OCI-LY1 (cell line): ENCODE measurements around the gene TNC.

ENCODE experiments used
- H2AFZ ChIP-seq: fragments of 200-600 bp; sonication (generic), shearing (Covaris generic); 2 replicates; pipeline ENCODE4 v1.6.0; 2014; ENCODE audit warnings: antibody characterized with exemption, mild to moderate bottlenecking, low read length
- H3F3A ChIP-seq: fragments of 200-600 bp; sonication (generic), shearing (Covaris generic); 2 replicates; pipeline ENCODE4 v1.6.0; 2014; ENCODE audit warnings: mild to moderate bottlenecking, antibody characterized with exemption, low read length, moderate library complexity; ENCODE audit not compliant: insufficient read depth
- H3K27ac ChIP-seq: fragments of 200-600 bp; sonication (generic); 2 replicates; pipeline ENCODE4 v1.5.1; 2014; ENCODE audit warnings: low read length, mixed run types, mild to moderate bottlenecking, low read depth; ENCODE audit not compliant: poor library complexity, severe bottlenecking
- H3K27me3 ChIP-seq: fragments of 200-600 bp; sonication (generic); 2 replicates; pipeline ENCODE4 v1.6.0; 2014; ENCODE audit warnings: antibody characterized with exemption, mild to moderate bottlenecking, low read length, moderate library complexity; ENCODE audit not compliant: insufficient read depth
- H3K36me3 ChIP-seq: fragments of 200-600 bp; sonication (generic); 2 replicates; pipeline ENCODE4 v1.6.1; 2014; ENCODE audit warnings: mild to moderate bottlenecking, antibody characterized with exemption, low read length, moderate library complexity, mixed read lengths; ENCODE audit not compliant: insufficient read depth
- H3K4me1 ChIP-seq: fragments of 200-600 bp; sonication (generic); 2 replicates; pipeline ENCODE4 v1.5.1; 2014; ENCODE audit warnings: mild to moderate bottlenecking, low read length, moderate library complexity; ENCODE audit not compliant: insufficient read depth, severe bottlenecking
- H3K4me2 ChIP-seq: fragments of 200-600 bp; sonication (generic), shearing (Covaris generic); 2 replicates; pipeline ENCODE4 v1.6.1; 2014; ENCODE audit warnings: low read length
- H3K4me3 ChIP-seq: fragments of 200-600 bp; sonication (generic); 2 replicates; pipeline ENCODE4 v1.5.1; 2014; ENCODE audit warnings: low read length, low read depth, mild to moderate bottlenecking, mixed read lengths; ENCODE audit not compliant: poor library complexity, severe bottlenecking
- H3K79me2 ChIP-seq: fragments of 200-600 bp; shearing (Covaris generic); 2 replicates; pipeline ENCODE4 v1.6.1; 2016; ENCODE audit warnings: mixed run types, low read length, mixed read lengths; ENCODE audit not compliant: insufficient read depth
- H3K9ac ChIP-seq: fragments of 200-600 bp; sonication (generic), shearing (Covaris generic); 2 replicates; pipeline ENCODE4 v1.6.1; 2014; ENCODE audit warnings: mild to moderate bottlenecking, low read length, mixed read lengths
- H3K9me2 ChIP-seq: fragments of 200-600 bp; sonication (generic), shearing (Covaris generic); 2 replicates; pipeline ENCODE4 v1.6.1; 2014; ENCODE audit warnings: low read depth, mild to moderate bottlenecking, low read length, mixed read lengths
- H3K9me3 ChIP-seq: fragments of 200-600 bp; shearing (Covaris generic); 2 replicates; pipeline ENCODE4 v1.6.1; 2014; ENCODE audit warnings: low read length, mixed read lengths
- H4K20me1 ChIP-seq: fragments of 200-600 bp; sonication (generic), shearing (Covaris generic); 2 replicates; pipeline ENCODE4 v1.6.0; 2016; ENCODE audit warnings: mild to moderate bottlenecking, low read length; ENCODE audit not compliant: insufficient read depth
- EZH2 ChIP-seq: fragments of 200-600 bp; sonication (generic), shearing (Covaris generic); IDR thresholded peaks from 2 replicates; pipeline ENCODE4 v1.8.0; 2017; ENCODE audit warnings: borderline replicate concordance, mixed run types, mild to moderate bottlenecking, antibody characterized with exemption, low read length, moderate library complexity, mixed read lengths
- TF ChIP-seq, protein P1 (sequence below): fragments of 200-600 bp; sonication (generic), shearing (Covaris generic); IDR thresholded peaks from 2 replicates; pipeline ENCODE4 v1.5.1; 2017; ENCODE audit warnings: mild to moderate bottlenecking, antibody characterized with exemption, low read length, moderate library complexity, mixed read lengths

Gene TNC

DNA sequence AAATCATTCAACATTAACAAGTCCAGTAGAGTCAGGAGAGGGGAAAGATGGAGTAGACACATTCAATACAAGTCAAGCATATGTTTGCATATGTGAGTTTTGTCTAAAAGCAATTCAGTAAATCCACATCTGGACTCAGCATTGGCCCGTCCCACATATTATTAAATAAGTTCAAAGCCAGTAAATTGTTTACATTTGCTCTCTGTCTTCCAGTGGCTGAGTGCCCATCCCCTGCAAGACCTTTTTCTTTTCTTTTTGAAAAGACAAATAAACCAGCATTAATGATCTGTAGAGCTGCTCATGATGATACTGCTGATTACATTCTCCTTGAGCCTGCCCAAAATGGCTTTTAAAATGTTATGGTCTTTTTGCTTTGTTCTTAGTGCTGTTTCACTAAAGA is 71.1 kb downstream of the TNC start:
- no peaks in the 10 kb centered on the region for H3K79me2 ChIP-seq

DNA sequence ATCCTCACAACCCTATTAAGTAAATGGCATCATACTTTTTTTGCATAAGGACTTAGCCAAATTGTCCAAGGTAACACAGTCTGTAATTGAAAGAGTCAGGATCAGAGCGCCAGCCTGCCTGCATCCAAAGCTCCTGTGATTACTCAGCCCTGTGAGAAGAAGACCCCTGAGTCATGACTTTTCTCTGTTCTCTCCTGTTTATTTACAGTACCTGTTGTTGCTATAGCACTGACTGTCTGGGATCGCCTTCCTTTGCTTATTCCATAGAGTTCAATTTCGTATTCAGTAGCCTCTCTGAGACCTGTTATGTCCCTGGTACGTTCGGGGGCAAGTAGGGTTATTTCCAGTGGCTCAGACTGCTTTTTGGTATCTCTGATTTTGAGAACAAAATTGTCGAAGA is 71.8 kb downstream of the TNC start:
- H2AFZ ChIP-seq: no peak overlapping the region
- no peak overlapping the region for H3K27ac ChIP-seq
- H3K36me3 ChIP-seq: no peaks in the 10 kb centered on the region
- no peaks in the 10 kb centered on the region for H3K79me2 ChIP-seq
- no peak overlapping the region for H3K9ac ChIP-seq
- peaks cover 4% of the 10 kb centered on the region; the same call in 1 of the 2 replicates for H3K27me3 ChIP-seq
- TF ChIP-seq, protein P1, sequence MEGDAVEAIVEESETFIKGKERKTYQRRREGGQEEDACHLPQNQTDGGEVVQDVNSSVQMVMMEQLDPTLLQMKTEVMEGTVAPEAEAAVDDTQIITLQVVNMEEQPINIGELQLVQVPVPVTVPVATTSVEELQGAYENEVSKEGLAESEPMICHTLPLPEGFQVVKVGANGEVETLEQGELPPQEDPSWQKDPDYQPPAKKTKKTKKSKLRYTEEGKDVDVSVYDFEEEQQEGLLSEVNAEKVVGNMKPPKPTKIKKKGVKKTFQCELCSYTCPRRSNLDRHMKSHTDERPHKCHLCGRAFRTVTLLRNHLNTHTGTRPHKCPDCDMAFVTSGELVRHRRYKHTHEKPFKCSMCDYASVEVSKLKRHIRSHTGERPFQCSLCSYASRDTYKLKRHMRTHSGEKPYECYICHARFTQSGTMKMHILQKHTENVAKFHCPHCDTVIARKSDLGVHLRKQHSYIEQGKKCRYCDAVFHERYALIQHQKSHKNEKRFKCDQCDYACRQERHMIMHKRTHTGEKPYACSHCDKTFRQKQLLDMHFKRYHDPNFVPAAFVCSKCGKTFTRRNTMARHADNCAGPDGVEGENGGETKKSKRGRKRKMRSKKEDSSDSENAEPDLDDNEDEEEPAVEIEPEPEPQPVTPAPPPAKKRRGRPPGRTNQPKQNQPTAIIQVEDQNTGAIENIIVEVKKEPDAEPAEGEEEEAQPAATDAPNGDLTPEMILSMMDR: no peak
- TF ChIP-seq EZH2: no peak
- H4K20me1 ChIP-seq: no peaks in the 10 kb centered on the region
- no peaks in the 10 kb centered on the region for H3F3A ChIP-seq
- peaks cover 3% of the 10 kb centered on the region for H3K4me1 ChIP-seq
- no peaks in the 10 kb centered on the region for H3K9me2 ChIP-seq
- H3K4me2 ChIP-seq: no peak overlapping the region
- no peaks in the 10 kb centered on the region for H3K9me3 ChIP-seq
- H3K4me3 ChIP-seq: no peak overlapping the region

More for the DNA sequence above, 71.1 kb downstream of the TNC start:
- TF ChIP-seq, protein P1: no peak
- no peak for TF ChIP-seq EZH2
- Histone ChIP-seq H3K9ac (no peak overlapping the region), H2AFZ (no peak overlapping the region), H3K4me2 (no peak overlapping the region), H3F3A (no peaks in the 10 kb centered on the region), H3K4me3 (no peak overlapping the region), H3K9me3 (no peaks in the 10 kb centered on the region), H4K20me1 (no peaks in the 10 kb centered on the region), H3K36me3 (no peaks in the 10 kb centered on the region), H3K27me3 (peaks cover 4% of the 10 kb centered on the region; the same call in 1 of the 2 replicates), H3K4me1 (no peaks in the 10 kb centered on the region), H3K9me2 (no peaks in the 10 kb centered on the region), H3K27ac (no peak overlapping the region)

DNA sequence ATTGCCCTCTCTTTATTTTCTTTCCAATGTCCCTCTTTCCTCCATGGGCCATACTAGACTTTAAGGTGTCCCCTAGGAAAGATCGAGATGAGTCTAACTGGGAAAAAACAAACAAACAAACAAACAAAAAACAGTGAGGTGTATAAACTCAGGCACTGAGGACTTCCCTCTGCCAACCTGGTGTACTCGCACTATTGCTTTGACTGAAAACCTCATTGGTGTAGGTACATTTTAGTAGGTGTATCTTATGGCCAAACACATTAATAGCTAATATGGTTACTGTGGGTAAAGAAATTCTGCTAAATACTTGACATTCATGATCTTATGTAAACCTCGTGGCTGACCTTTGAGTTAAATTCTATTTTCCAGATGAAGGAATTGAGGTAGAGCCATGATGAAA is 74.3 kb downstream of the TNC start:
- Histone ChIP-seq H3K4me3 (no peak overlapping the region), H3K27ac (no peak overlapping the region), H3K36me3 (no peaks in the 10 kb centered on the region), H3K27me3 (peaks cover 4% of the 10 kb centered on the region; the same call in 1 of the 2 replicates), H3K4me2 (no peak overlapping the region), H3K9ac (no peak overlapping the region), H3F3A (no peaks in the 10 kb centered on the region), H3K9me3 (no peaks in the 10 kb centered on the region), H2AFZ (no peak overlapping the region), H4K20me1 (no peaks in the 10 kb centered on the region), H3K4me1 (peaks cover 4% of the 10 kb centered on the region), H3K9me2 (no peaks in the 10 kb centered on the region), H3K79me2 (no peaks in the 10 kb centered on the region)
- TF ChIP-seq, protein P1: no peak
- TF ChIP-seq EZH2: no peak
